Kasumi-1 (cell line): ENCODE data around the gene AGRN.
"Not testable (repeated sequence)": the region's sequence is repeated elsewhere in the genome, so short reads cannot be mapped to it uniquely, and the experiment has no call there.

Experiments
- DNase-seq, 2 experiments: peaks; one replicate each; lab custom pipeline; 2025; lab: John Stamatoyannopoulos, UW

The AGRN gene

GRCh38 chr1:1021010-1021919, 1.3 kb downstream of the AGRN start:
- DNase-seq: no peak

GRCh38 chr1:1021920-1022259, 2.0 kb downstream of the AGRN start:
- DNase-seq: no peak

- DNase-seq: no peak
These were observed 2.5 kb downstream of the AGRN start for GRCh38 chr1:1022302-1023009.

- DNase-seq: no peak
These were observed 3.8 kb downstream of the AGRN start for GRCh38 chr1:1023700-1024099.

- DNase-seq: no peak
These were observed 4.3 kb downstream of the AGRN start for GRCh38 chr1:1024149-1024770.

- DNase-seq: no peak
These were observed 5.1 kb downstream of the AGRN start for GRCh38 chr1:1024771-1025699.

- no peak for DNase-seq
These were observed 5.8 kb downstream of the AGRN start for GRCh38 chr1:1025730-1026129.

- no peak for DNase-seq
These were observed 6.9 kb downstream of the AGRN start for GRCh38 chr1:1026599-1027413.

GRCh38 chr1:1027791-1028190, 7.9 kb downstream of the AGRN start:
- DNase-seq: no peak

GRCh38 chr1:1030867-1031658, 11.1 kb downstream of the AGRN start:
- DNase-seq: not testable (repeated sequence)

GRCh38 chr1:1031659-1032235, 11.8 kb downstream of the AGRN start:
- DNase-seq: no peak

- no peak for DNase-seq
These were observed 12.5 kb downstream of the AGRN start for GRCh38 chr1:1032424-1032823.

GRCh38 chr1:1033009-1033587, 13.2 kb downstream of the AGRN start:
- peak; percentile 54 to 66 for DNase-seq

GRCh38 chr1:1033731-1034438, 14.0 kb downstream of the AGRN start:
- no peak for DNase-seq

GRCh38 chr1:1034439-1034781, 14.5 kb downstream of the AGRN start:
- no peak for DNase-seq

GRCh38 chr1:1035291-1035943, 15.5 kb downstream of the AGRN start:
- no peak for DNase-seq

GRCh38 chr1:1037366-1038327, 17.7 kb downstream of the AGRN start:
- DNase-seq: no peak
